Calu3 (cell line): ENCODE data around the gene ALK. TPM values are rescaled to one million over a fixed set of nuclear protein-coding genes. Genes with fewer than 3 reads are reported as not detected.

Experiments used
- BruUV-seq: library from RNA; stranded (reverse); fragments of 400-500 nt; replicated peaks from 2 replicates; lab custom pipeline; 2021; lab: Mats Ljungman, UMichigan
- CTCF ChIA-PET: fragments of 300-600 bp; sonication (Branson Sonifier 250); formaldehyde crosslinking; loops from one replicate; lab custom pipeline; 2022; ENCODE audit warnings: antibody characterized with exemption; lab: Charles Lee
- DNase-seq: peaks from one replicate; pipeline ENCODE4 v3.0.0; 2022
- H3K27ac Mint-ChIP-seq: one replicate; pipeline ENCODE4 v1.8.0; 2022; ENCODE audit warnings: mixed read lengths; ENCODE audit not compliant: unreplicated experiment
- H3K27me3 Mint-ChIP-seq: one replicate; pipeline ENCODE4 v1.8.0; 2022; ENCODE audit warnings: mixed read lengths; ENCODE audit not compliant: unreplicated experiment
- H3K36me3 Mint-ChIP-seq: one replicate; pipeline ENCODE4 v1.8.0; 2022; ENCODE audit warnings: mild to moderate bottlenecking, moderate library complexity, mixed read lengths; ENCODE audit not compliant: insufficient read depth, unreplicated experiment
- H3K4me1 Mint-ChIP-seq: one replicate; pipeline ENCODE4 v1.8.0; 2022; ENCODE audit warnings: mild to moderate bottlenecking, low read depth, mixed read lengths; ENCODE audit not compliant: unreplicated experiment
- H3K4me3 Mint-ChIP-seq: one replicate; pipeline ENCODE4 v1.8.0; 2022; ENCODE audit warnings: mild to moderate bottlenecking, low read depth, moderate library complexity, mixed read lengths; ENCODE audit not compliant: unreplicated experiment
- H3K9me3 Mint-ChIP-seq: one replicate; pipeline ENCODE4 v1.8.0; 2022; ENCODE audit warnings: low read depth, mixed read lengths; ENCODE audit not compliant: unreplicated experiment
- intact Hi-C: fragments of 100-400 bp; cut with micrococcal nuclease; formaldehyde crosslinking; loops from one replicate; pipeline ENCODE4 v1.10.0; 2022; ENCODE audit not compliant: unreplicated experiment
- total RNA-seq: library from RNA; stranded (reverse); gene quantifications from 2 replicates; pipeline ENCODE4 v1.2.3, GENCODE V29; 2022
- TF ChIP-seq, protein P1 (sequence below): fragments of 200-600 bp; IDR thresholded peaks from one replicate; pipeline ENCODE4 v1.8.0; 2022; ENCODE audit warnings: antibody characterized with exemption; ENCODE audit not compliant: unreplicated experiment

ALK gene
- total RNA-seq, 1 experiment from 2014 or later, result not detected

DNA sequence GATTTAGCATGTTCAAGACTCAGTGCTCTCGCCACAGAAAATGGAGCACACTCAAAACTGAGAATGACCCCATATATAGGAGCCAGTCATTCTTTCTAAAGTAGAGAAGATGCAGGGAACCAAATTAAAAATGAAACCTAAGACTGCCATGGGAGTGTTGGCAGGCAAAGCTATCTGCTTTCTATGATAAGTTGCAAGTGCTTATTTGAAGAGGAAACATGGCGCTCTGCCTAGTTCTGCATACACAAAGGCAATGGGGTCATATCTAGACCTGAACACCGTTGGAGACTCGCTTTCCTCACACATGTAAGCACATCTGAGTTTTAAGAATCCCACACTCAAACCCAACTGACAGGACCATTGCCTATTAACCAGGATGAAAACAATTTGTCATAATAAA, 292.5 kb downstream of the ALK start:
- H3K4me1 Mint-ChIP-seq, result no peaks in the 10 kb centered on the region
- H3K36me3 Mint-ChIP-seq, result no peaks in the 10 kb centered on the region
- intact Hi-C loops, result no loop called here
- TF ChIP-seq, protein P1, sequence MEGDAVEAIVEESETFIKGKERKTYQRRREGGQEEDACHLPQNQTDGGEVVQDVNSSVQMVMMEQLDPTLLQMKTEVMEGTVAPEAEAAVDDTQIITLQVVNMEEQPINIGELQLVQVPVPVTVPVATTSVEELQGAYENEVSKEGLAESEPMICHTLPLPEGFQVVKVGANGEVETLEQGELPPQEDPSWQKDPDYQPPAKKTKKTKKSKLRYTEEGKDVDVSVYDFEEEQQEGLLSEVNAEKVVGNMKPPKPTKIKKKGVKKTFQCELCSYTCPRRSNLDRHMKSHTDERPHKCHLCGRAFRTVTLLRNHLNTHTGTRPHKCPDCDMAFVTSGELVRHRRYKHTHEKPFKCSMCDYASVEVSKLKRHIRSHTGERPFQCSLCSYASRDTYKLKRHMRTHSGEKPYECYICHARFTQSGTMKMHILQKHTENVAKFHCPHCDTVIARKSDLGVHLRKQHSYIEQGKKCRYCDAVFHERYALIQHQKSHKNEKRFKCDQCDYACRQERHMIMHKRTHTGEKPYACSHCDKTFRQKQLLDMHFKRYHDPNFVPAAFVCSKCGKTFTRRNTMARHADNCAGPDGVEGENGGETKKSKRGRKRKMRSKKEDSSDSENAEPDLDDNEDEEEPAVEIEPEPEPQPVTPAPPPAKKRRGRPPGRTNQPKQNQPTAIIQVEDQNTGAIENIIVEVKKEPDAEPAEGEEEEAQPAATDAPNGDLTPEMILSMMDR, result no peak
- no TSS peak for BruUV-seq
- no peak overlapping the region for H3K27ac Mint-ChIP-seq
- H3K27me3 Mint-ChIP-seq, result peaks cover 100% of the 10 kb centered on the region
- no peaks in the 10 kb centered on the region for H3K9me3 Mint-ChIP-seq
- no peak for DNase-seq
- no peak overlapping the region for H3K4me3 Mint-ChIP-seq
- CTCF ChIA-PET, result no interaction called here

DNA sequence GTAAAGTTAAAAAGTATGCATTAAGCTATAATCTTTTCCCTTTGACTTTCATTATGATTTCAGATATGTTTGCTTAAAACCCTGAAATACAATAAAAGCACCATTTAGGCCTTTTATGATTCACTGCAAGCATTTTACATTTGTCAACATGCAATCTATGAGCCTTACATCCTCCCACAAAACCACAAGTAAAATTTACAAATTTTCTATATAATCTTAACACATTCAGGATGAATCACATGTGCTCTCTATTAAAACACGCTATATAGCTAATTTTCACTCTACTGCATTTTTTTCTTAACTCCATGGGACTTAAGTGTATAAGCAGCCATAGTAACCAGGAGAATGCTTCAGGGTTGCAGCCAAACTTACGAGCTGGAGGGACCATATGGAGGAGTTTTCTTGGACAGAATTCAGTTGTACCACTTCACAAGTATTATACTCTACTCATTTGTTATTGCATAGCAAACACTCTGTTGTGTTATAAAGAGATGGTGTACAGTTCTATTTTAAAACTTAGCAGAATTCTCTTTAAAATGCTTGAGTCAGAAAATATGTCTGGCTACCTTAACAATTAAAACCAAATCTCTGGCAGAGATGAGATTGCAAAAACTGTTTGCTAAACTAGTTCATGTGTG, 293.2 kb downstream of the ALK start:
- BruUV-seq, result no TSS peak
- no peak overlapping the region for H3K4me3 Mint-ChIP-seq
- H3K27me3 Mint-ChIP-seq, result peaks cover 98% of the 10 kb centered on the region
- no peaks in the 10 kb centered on the region for H3K4me1 Mint-ChIP-seq
- no peak overlapping the region for H3K27ac Mint-ChIP-seq
- no peaks in the 10 kb centered on the region for H3K36me3 Mint-ChIP-seq
- H3K9me3 Mint-ChIP-seq, result no peaks in the 10 kb centered on the region
- TF ChIP-seq, protein P1, result no peak
- CTCF ChIA-PET, result no interaction called here
- intact Hi-C loops, result no loop called here
- no peak for DNase-seq

DNA sequence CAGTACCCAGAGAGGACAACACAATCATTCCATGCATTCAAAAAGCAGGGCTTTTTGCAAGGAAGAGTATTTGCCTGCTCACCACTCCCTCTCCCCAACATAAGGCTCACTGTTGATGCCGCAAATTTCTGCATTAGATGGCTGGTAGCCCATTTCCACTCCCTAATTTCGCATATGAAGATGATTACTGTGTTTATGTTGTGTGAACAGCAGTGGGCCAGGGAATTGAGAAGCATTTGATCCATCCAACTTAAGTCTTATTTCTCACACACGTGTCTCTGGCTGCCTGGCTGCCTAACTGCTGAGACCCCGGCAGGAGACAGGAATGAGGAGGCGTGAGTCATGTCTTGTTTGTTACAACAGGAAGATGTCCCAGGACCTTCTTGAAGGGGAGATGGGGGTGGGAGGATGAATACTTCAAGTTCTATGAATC, 294.1 kb downstream of the ALK start:
- Mint-ChIP-seq H3K36me3 (no peaks in the 10 kb centered on the region), H3K9me3 (no peaks in the 10 kb centered on the region), H3K4me3 (no peak overlapping the region), H3K4me1 (no peaks in the 10 kb centered on the region), H3K27me3 (peaks cover 98% of the 10 kb centered on the region), H3K27ac (no peak overlapping the region)
- intact Hi-C loops, result no loop called here
- TF ChIP-seq, protein P1, result no peak
- DNase-seq, result no peak
- CTCF ChIA-PET, result no interaction called here
- no TSS peak for BruUV-seq

DNA sequence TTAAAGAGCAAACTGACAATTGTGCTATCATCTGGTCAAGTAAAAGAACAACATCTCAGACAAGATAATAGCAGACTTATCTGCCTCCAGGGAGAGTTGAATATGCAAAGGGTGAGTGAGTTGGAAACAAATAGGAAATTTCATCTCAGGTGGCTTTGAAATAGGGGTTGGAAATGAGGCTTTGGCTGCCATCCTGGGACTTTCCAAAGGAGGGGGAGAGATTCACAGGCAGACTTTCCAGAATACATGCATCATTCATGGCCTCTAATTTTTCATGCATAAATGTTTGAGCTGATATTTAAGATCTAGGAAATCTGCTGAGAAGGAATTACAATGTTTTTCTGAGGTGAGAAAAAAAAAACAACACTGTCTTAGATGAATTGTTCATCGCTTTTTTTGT, 300.5 kb downstream of the ALK start:
- Mint-ChIP-seq H3K27ac (no peak overlapping the region), H3K4me3 (no peak overlapping the region), H3K27me3 (peaks cover 90% of the 10 kb centered on the region), H3K36me3 (no peaks in the 10 kb centered on the region), H3K4me1 (no peaks in the 10 kb centered on the region), H3K9me3 (no peaks in the 10 kb centered on the region)
- TF ChIP-seq, protein P1, result no peak
- BruUV-seq, result no TSS peak
- CTCF ChIA-PET, result interaction anchor here (0.7 kb wide), 1 partner anchor 36 kb away, joined by 3 read pairs; no protein-coding TSS in a partner anchor
- intact Hi-C loops, result no loop called here
- no peak for DNase-seq
